ENCODE data around the gene MOV10.

Gene MOV10

GRCh38 chr1:112737573-112737972 is 63.1 kb downstream of the MOV10 start:
- no peak for DNase-seq

- DNase-seq: no peak
These were observed 68.9 kb downstream of the MOV10 start for GRCh38 chr1:112743174-112744008.

GRCh38 chr1:112744009-112744578 is 69.6 kb downstream of the MOV10 start:
- DNase-seq: no peak

GRCh38 chr1:112748396-112748795 is 73.9 kb downstream of the MOV10 start:
- DNase-seq: no peak

Data from T-helper 1 cell (primary cell).